GM12891 (cell line): ENCODE measurements around the gene COL19A1.

Source experiments
- POLR2A ChIP-seq: IDR thresholded peaks from 2 replicates; pipeline ENCODE4 v1.6.1; 2011; ENCODE audit warnings: low read depth, low read length, control low read depth
- SPI1 ChIP-seq: IDR thresholded peaks from 2 replicates; pipeline ENCODE4 v1.6.1; 2011; ENCODE audit warnings: low read depth, low read length, control low read depth

GRCh38 chr6:69820018-69820417, 46.3 kb upstream of the COL19A1 start:
- no peak for TF ChIP-seq SPI1
- no peak for TF ChIP-seq POLR2A
